ENCODE results near the gene MYO10.
"Not testable (repeated sequence)": the region's sequence is repeated elsewhere in the genome, so short reads cannot be mapped to it uniquely, and the experiment has no call there.

The MYO10 gene

DNA sequence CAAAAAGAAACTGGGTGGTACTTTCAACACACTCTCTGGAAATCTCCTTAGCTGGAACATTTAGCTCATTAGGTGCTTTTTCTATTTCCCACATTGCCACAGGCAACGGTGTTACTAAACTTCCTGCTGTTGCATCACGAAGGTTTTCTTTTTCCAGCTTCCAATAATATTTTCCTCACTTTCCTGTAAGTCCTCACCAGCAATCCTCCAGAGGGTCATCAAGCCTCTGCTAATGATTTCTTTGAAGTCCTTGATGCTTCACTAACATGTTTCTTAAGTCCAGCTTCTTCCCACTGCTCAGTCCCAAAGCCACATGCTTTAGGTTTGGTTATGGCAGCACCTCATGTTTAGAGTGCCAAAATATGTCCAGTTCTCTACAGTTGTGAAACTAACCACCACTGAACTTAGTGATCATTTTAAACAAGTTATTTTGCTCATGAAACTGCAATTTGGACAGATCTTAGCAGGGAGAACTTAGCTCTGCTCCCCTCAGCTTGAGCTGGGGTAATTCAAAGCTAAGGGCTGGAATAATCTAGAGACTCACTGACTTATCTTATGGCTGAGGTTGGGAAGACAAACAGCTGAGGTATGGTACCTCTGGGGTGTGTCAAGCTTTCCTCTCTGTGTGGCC, 279.4 kb downstream of the MYO10 start:
- no peak overlapping the region for H3K27ac Mint-ChIP-seq
- no peak overlapping the region for H3K4me3 Mint-ChIP-seq
- H3K36me3 Mint-ChIP-seq: peaks cover 3% of the 10 kb centered on the region
- H3K27me3 Mint-ChIP-seq: no peaks in the 10 kb centered on the region
- no peaks in the 10 kb centered on the region for H3K9me3 Mint-ChIP-seq
- H3K4me1 Mint-ChIP-seq: peaks cover 12% of the 10 kb centered on the region

DNA sequence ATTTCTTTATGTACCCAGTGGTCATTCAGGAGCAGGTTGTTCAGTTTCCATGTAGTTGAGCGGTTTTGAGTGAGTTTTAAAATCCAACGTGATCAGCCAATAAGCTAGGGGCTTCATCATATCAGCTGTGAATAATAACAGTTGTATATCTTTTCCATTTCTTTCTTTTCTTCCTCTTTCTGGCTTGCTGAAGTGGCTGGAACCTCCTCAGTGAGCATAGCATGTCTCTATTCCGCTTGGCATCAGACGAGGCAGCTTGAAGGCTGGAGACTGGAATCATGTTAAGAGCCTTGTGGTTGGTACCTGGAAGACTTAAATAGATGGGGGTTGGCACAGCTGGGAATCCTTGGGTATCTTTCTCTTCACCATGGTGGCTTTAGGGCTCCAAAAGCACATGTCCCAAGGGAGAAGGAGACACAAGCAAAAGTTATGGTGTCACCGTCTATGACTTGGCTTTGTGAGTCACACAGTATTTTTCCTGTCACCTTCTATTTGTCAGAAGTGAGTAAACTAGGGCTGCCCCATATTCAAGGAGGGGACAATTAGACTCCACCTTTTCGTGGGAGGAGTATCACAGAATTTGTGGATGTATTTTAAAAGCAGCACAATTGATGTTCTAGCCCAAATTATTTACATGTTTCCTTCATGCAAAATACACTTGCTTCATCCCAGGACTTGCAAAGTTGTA, 281.3 kb downstream of the MYO10 start:
- no peaks in the 10 kb centered on the region for H3K27me3 Mint-ChIP-seq
- H3K4me1 Mint-ChIP-seq: peaks cover 12% of the 10 kb centered on the region

DNA sequence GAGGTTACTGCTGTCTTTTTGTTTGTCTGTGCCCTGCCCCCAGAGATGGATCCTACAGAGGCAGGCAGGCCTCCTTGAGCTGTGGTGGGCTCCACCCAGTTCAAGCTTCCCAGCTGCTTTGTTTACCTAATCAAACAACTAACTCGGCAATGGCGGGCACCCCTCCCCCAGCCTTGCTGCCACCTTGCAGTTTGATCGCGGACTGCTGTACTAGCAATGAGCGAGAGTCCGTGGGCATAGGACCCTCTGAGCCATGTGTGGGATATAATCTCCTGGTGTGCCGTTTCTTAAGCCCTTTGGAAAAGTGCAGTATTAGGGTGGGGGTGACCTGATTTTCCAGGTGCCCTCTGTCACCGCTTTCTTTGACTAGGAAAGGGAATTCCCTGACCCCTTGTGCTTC, 287.3 kb downstream of the MYO10 start:
- H3K27ac Mint-ChIP-seq, H3K9me3 Mint-ChIP-seq, H3K27me3 Mint-ChIP-seq, H3K36me3 Mint-ChIP-seq, H3K4me3 Mint-ChIP-seq: not testable (repeated sequence)
- peaks cover 22% of the 10 kb centered on the region for H3K4me1 Mint-ChIP-seq

More for the DNA sequence above, 281.3 kb downstream of the MYO10 start:
- Mint-ChIP-seq H3K36me3 (peaks cover 3% of the 10 kb centered on the region), H3K27ac (peak overlapping the region; percentile 63), H3K9me3 (no peaks in the 10 kb centered on the region), H3K4me3 (no peak overlapping the region)

- peak overlapping the region; percentile 57 for H3K27ac Mint-ChIP-seq
- H3K9me3 Mint-ChIP-seq: peaks cover 5% of the 10 kb centered on the region
- peaks cover 36% of the 10 kb centered on the region for H3K4me1 Mint-ChIP-seq
- H3K36me3 Mint-ChIP-seq: peaks cover 5% of the 10 kb centered on the region
- H3K4me3 Mint-ChIP-seq: peak overlapping the region; percentile 58
- H3K27me3 Mint-ChIP-seq: no peaks in the 10 kb centered on the region
Observed at GRCh38 chr5:16644301-16644889, 291.7 kb downstream of the MYO10 start.

- no peak overlapping the region for H3K4me3 Mint-ChIP-seq
Observed at GRCh38 chr5:16642867-16643266, 293.2 kb downstream of the MYO10 start.

DNA sequence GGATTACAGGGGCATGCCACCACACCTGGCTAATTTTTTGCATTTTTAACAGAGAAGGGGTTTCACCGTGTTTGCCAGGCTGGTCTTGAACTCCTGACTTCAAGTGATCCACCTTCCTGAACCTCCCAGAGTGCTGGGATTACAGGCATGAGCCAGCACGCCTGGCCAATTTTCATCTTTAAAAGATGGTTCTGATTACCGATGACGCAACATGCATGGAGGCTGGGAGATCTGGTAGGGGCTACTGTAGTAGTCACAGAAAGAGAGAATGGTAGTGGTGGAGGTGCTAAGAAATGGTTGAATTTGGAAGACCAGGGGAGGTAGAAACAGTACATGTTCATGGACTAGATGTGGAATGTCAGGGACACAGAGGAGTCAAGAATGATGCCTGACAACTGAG, 296.9 kb downstream of the MYO10 start:
- peaks cover 4% of the 10 kb centered on the region for H3K36me3 Mint-ChIP-seq
- H3K9me3 Mint-ChIP-seq: no peaks in the 10 kb centered on the region
- peaks cover 19% of the 10 kb centered on the region for H3K4me1 Mint-ChIP-seq
- H3K27ac Mint-ChIP-seq: no peak overlapping the region
- H3K4me3 Mint-ChIP-seq: no peak overlapping the region
- no peaks in the 10 kb centered on the region for H3K27me3 Mint-ChIP-seq

More at GRCh38 chr5:16642867-16643266, 293.2 kb downstream of the MYO10 start:
- H3K36me3 Mint-ChIP-seq: peaks cover 5% of the 10 kb centered on the region
- no peak overlapping the region for H3K27ac Mint-ChIP-seq
- H3K27me3 Mint-ChIP-seq: no peaks in the 10 kb centered on the region
- peaks cover 36% of the 10 kb centered on the region for H3K4me1 Mint-ChIP-seq
- peaks cover 4% of the 10 kb centered on the region for H3K9me3 Mint-ChIP-seq

DNA sequence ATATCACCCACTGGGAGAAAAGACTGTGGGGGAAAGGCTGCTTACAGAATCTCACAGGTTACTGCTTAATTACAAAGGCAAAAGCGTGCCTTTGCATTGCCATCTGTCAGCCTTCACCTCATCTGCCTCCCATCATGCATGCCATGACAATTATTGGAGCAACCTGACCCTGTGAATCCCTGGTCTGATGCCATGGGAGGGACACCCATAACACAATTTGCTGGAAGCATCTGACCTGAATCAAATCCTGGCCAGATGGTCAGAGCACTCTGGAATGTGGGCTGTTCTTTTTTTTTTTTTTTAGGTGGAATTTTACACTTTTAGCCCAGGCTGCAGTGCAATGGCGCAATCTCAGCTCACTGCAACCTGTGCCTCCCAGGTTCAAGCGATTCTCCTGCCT, 307.7 kb downstream of the MYO10 start:
- Mint-ChIP-seq H3K4me3 (no peak overlapping the region), H3K27ac (peak overlapping the region; percentile 46), H3K27me3 (no peaks in the 10 kb centered on the region), H3K9me3 (no peaks in the 10 kb centered on the region), H3K36me3 (no peaks in the 10 kb centered on the region), H3K4me1 (peaks cover 72% of the 10 kb centered on the region)

- Mint-ChIP-seq H3K9me3 (no peaks in the 10 kb centered on the region), H3K27ac (peak overlapping the region; percentile 98), H3K27me3 (no peaks in the 10 kb centered on the region), H3K36me3 (no peaks in the 10 kb centered on the region), H3K4me3 (peak overlapping the region; percentile 43), H3K4me1 (peaks cover 73% of the 10 kb centered on the region)
Observed at GRCh38 chr5:16626696-16627264, 309.3 kb downstream of the MYO10 start.

- no peaks in the 10 kb centered on the region for H3K27me3 Mint-ChIP-seq
- no peaks in the 10 kb centered on the region for H3K9me3 Mint-ChIP-seq
- H3K4me1 Mint-ChIP-seq: peaks cover 73% of the 10 kb centered on the region
- H3K36me3 Mint-ChIP-seq: no peaks in the 10 kb centered on the region
- no peak overlapping the region for H3K4me3 Mint-ChIP-seq
- peak overlapping the region; percentile 79 for H3K27ac Mint-ChIP-seq
Observed at GRCh38 chr5:16625096-16625495, 311.0 kb downstream of the MYO10 start.

DNA sequence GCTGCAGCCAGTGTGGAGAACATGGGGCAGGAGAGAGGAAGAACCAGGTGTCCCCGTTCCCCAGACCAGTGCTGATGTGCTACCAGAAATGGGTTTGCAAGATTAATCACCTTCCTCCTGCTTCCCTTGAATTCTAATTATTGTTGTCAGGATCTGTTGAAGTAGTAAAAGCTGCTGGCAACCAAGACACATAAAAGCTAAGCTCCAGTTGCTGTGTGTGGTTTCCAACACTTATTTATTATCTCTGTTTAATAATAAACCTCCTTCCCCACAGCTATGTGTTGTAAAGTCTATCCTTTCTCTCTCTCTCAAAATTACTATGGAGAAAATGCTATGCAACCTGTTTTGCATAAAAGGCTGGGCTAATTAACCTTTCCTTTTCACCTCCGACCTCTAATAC, 317.0 kb downstream of the MYO10 start:
- no peak overlapping the region for H3K4me3 Mint-ChIP-seq

DNA sequence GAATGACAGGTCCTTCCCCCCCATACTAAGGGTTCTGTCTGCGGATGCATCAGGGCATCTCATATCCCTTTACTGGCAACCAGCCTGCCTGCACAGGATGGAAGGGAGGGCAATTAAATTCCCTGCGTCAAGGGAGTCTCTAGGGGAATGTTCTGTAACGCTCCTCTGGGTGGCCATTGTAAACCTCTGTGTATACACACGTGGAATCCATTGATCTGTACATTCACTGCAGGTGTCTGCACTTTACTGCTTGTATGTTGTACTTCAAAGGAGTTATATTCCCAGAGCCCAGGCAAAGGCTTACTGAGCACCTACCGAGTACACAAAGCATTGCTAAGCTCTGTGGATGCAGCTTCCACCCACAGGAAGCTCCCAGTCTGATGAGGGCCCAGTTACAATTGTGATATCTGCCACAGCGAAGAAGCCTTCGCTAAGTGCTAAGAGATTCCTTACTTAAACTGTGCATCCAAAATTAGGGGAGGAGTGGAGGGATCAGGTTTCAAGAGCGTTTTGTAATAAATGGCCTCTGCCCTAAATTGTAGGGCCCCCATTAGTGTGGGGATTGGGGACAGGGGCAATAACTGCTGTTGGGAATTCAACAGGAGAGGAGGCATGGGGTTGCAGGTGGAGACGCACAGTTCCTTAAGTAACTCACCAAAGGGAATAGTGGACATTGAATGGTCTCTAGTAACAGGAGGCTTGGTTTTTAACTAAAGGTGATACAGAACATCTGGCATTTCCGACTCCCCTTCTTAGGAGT, 317.8 kb downstream of the MYO10 start:
- Mint-ChIP-seq H3K36me3 (no peaks in the 10 kb centered on the region), H3K4me1 (peaks cover 46% of the 10 kb centered on the region)

More for the DNA sequence above, 317.0 kb downstream of the MYO10 start:
- Mint-ChIP-seq H3K36me3 (no peaks in the 10 kb centered on the region), H3K27me3 (no peaks in the 10 kb centered on the region), H3K4me1 (peaks cover 41% of the 10 kb centered on the region), H3K27ac (no peak overlapping the region), H3K9me3 (no peaks in the 10 kb centered on the region)

GRCh38 chr5:16617274-16617968, 318.7 kb downstream of the MYO10 start:
- peaks cover 55% of the 10 kb centered on the region for H3K4me1 Mint-ChIP-seq
- H3K4me3 Mint-ChIP-seq: no peak overlapping the region
- no peaks in the 10 kb centered on the region for H3K9me3 Mint-ChIP-seq
- no peaks in the 10 kb centered on the region for H3K27me3 Mint-ChIP-seq
- H3K27ac Mint-ChIP-seq: no peak overlapping the region
- H3K36me3 Mint-ChIP-seq: no peaks in the 10 kb centered on the region

More for the DNA sequence above, 317.8 kb downstream of the MYO10 start:
- no peaks in the 10 kb centered on the region for H3K9me3 Mint-ChIP-seq
- H3K27me3 Mint-ChIP-seq: no peaks in the 10 kb centered on the region
- no peak overlapping the region for H3K27ac Mint-ChIP-seq
- no peak overlapping the region for H3K4me3 Mint-ChIP-seq

DNA sequence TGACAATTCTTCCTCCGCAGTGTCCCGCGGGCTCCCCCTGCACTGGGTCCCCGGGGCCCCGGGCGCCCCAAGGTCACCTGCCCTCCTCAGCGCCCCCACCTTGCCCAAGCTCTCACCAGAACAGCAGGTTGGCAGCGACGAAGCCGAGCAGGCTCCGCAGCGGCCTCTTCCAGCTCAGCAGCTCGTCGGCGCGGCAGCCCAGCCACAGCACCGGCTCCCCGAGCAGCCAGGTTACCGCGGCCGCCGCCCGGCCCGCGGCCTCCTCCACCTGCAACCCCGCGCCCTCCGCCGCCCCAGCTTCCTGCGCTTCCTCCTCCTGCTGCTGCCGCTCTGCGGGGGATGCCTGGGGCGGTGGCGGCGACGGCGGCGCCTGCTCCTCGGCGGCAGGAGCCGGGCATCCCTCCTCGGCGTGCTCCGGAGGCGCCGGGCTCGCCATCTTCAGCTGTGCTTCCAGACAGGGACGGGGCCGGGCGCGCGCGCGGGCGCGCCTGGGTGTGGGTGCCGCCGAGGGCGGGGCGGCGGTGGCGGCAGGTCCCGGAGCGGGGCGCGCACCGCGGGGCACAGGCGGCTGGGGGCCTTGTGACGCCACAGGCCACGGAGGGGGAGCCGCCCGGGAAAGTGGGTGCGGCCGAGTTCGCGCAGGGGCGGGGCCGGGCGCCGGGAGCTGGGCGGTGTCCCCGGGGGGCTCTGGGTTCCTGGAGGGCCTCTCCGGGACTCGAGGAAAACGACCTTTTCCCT, 319.4 kb downstream of the MYO10 start, which contains the start of gene RETREG1:
Gene RETREG1, minus strand, starts transcription at position 462 of the 738 bp plus-strand sequence. Its CDS starts 26 bp downstream, at position 436.
- Mint-ChIP-seq H3K4me1 (peaks cover 59% of the 10 kb centered on the region), H3K27ac (peak within 1 kb of the TSS; percentile 94), H3K9me3 (no peaks in the 10 kb centered on the region), H3K27me3 (no peaks in the 10 kb centered on the region), H3K4me3 (peak within 1 kb of the TSS; percentile 91), H3K36me3 (no peaks in the 10 kb centered on the region)
